CD14-positive monocyte (primary cell): ENCODE results near the gene DNAH10. TPM values are rescaled to one million over a fixed set of nuclear protein-coding genes. Genes with fewer than 3 reads are reported as not detected.

Experiments
- DNase-seq, 3 donors: peaks; one replicate each; pipeline ENCODE4 v3.0.0-alpha.2; 2011 to 2022
- H2AFZ ChIP-seq: 2 replicates; pipeline ENCODE4 v1.6.0; 2012; ENCODE audit warnings: mild to moderate bottlenecking, low read depth, low read length, inconsistent platforms; ENCODE audit not compliant: insufficient read depth, poor library complexity, severe bottlenecking
- H3K27ac ChIP-seq, 2 donors: 1 replicate in 1 of 2; 2 replicates in 1 of 2; pipeline ENCODE4 v1.5.1; 2012 to 2013; ENCODE audit warnings: low read length in 2 of 2, control low read depth in 1 of 2, inconsistent platforms in 1 of 2, low read depth in 1 of 2, mild to moderate bottlenecking in 1 of 2
- H3K27me3 ChIP-seq, 2 donors: one replicate each; pipeline versions ENCODE4 v1.6.0 to v1.6.1; 2011 to 2013; ENCODE audit warnings: low read length in 2 of 2; ENCODE audit not compliant: control insufficient read depth in 2 of 2, insufficient read depth in 2 of 2
- H3K36me3 ChIP-seq, 2 donors: replicated peaks in 1 of 2; 1 replicate in 1 of 2; 2 replicates in 1 of 2; pipeline versions ENCODE4 v1.5.1 to v1.6.1; 2012 to 2013; ENCODE audit warnings: low read length in 2 of 2, control low read depth in 1 of 2, inconsistent platforms in 1 of 2, mild to moderate bottlenecking in 1 of 2; ENCODE audit not compliant: insufficient read depth in 2 of 2, control insufficient read depth in 1 of 2
- H3K4me1 ChIP-seq, 2 donors: 1 replicate in 1 of 2; 2 replicates in 1 of 2; pipeline versions ENCODE4 v1.5.1 to v1.6.1; 2012 to 2013; ENCODE audit warnings: low read length in 2 of 2, control low read depth in 1 of 2, inconsistent platforms in 1 of 2, mild to moderate bottlenecking in 1 of 2, moderate library complexity in 1 of 2; ENCODE audit not compliant: insufficient read depth in 2 of 2, control insufficient read depth in 1 of 2
- H3K4me2 ChIP-seq: replicated peaks from 2 replicates; pipeline ENCODE3; 2012; ENCODE audit warnings: low read length, moderate library complexity, mild to moderate bottlenecking; ENCODE audit not compliant: poor library complexity, severe bottlenecking; ENCODE audit errors: extremely low read depth
- H3K4me3 ChIP-seq, 3 experiments: fragments of 200-600 bp in 1 of 3; sonication (generic) in 1 of 3; replicated peaks in 1 of 3; 1 replicate in 2 of 3; 2 replicates in 1 of 3; pipeline ENCODE4 v1.5.1; 2011 to 2013; ENCODE audit warnings: low read length in 3 of 3, mild to moderate bottlenecking in 3 of 3, control low read depth in 2 of 3, low read depth in 2 of 3, inconsistent platforms in 1 of 3, moderate library complexity in 1 of 3
- H3K79me2 ChIP-seq: 2 replicates; pipeline ENCODE4 v1.6.0; 2012; ENCODE audit warnings: mild to moderate bottlenecking, control low read depth, inconsistent platforms, low read length, moderate library complexity; ENCODE audit not compliant: insufficient read depth
- H3K9ac ChIP-seq: 2 replicates; pipeline ENCODE4 v1.6.0; 2017; ENCODE audit warnings: low read length, mild to moderate bottlenecking; ENCODE audit not compliant: insufficient read depth, poor library complexity, severe bottlenecking
- H3K9me3 ChIP-seq, 2 donors: replicated peaks in 1 of 2; 1 replicate in 1 of 2; 2 replicates in 1 of 2; pipeline versions ENCODE4 v1.5.1 to v1.6.1; 2012 to 2013; ENCODE audit warnings: low read length in 2 of 2, control low read depth in 1 of 2; ENCODE audit not compliant: control insufficient read depth in 1 of 2, insufficient read depth in 1 of 2
- H4K20me1 ChIP-seq: 2 replicates; pipeline ENCODE4 v1.6.0; 2012; ENCODE audit warnings: mild to moderate bottlenecking, low read length, control low read depth, moderate library complexity; ENCODE audit not compliant: insufficient read depth
- H3K27ac Mint-ChIP-seq, 7 donors: one replicate each; pipeline ENCODE4 v1.8.0; 2020; ENCODE audit warnings: mild to moderate bottlenecking in 7 of 7, mixed read lengths in 7 of 7, moderate library complexity in 6 of 7, inconsistent platforms in 2 of 7
- H3K27me3 Mint-ChIP-seq, 3 donors: one replicate each; pipeline ENCODE4 v1.8.0; 2021 to 2022; ENCODE audit warnings: low read depth in 3 of 3, mild to moderate bottlenecking in 3 of 3, mixed read lengths in 3 of 3, moderate library complexity in 3 of 3, inconsistent platforms in 1 of 3
- H3K36me3 Mint-ChIP-seq, 2 donors: one replicate each; pipeline ENCODE4 v1.8.0; 2020; ENCODE audit warnings: mixed read lengths in 2 of 2, inconsistent platforms in 1 of 2, mild to moderate bottlenecking in 1 of 2
- H3K4me1 Mint-ChIP-seq: one replicate; pipeline ENCODE4 v1.8.0; 2020; ENCODE audit warnings: mild to moderate bottlenecking, mixed read lengths
- H3K4me3 Mint-ChIP-seq, 2 donors: one replicate each; pipeline ENCODE4 v1.8.0; 2020; ENCODE audit warnings: mild to moderate bottlenecking in 2 of 2, mixed read lengths in 2 of 2, moderate library complexity in 1 of 2
- H3K9me3 Mint-ChIP-seq, 7 donors: one replicate each; pipeline ENCODE4 v1.8.0; 2020 to 2022; ENCODE audit warnings: mixed read lengths in 7 of 7, mild to moderate bottlenecking in 6 of 7, moderate library complexity in 6 of 7, inconsistent platforms in 2 of 7
- WGBS: methylation state at CpG from one replicate; pipeline ENCODE4 v1.1.5; 2013; ENCODE audit warnings: missing lambda C conversion rate; ENCODE audit not compliant: insufficient coverage; 5-methylcytosine and 5-hydroxymethylcytosine counted together
- intact Hi-C, 2 donors: fragments of 100-400 bp; cut with micrococcal nuclease; formaldehyde crosslinking; loops; one replicate each; pipeline versions ENCODE4 v1.15.0 to v1.15.1; 2023
- polyA plus RNA-seq, 3 donors: library from polyadenylated mRNA; depleted of rRNA in 1 of 3; unstranded in 2 of 3; stranded (reverse) in 1 of 3; fragments of 300-500 nt in 2 of 3; fragments of >200 nt in 1 of 3; fragmentation: Illumina TruSeq in 2 of 3; gene quantifications; 1 replicate in 2 of 3; 2 replicates in 1 of 3; pipeline ENCODE4 v1.2.3, GENCODE V29; 2012 to 2021
- small RNA-seq: library from RNA; depleted of rRNA; stranded (forward); fragments of <200 nt; gene quantifications from one replicate; pipeline ENCODE3, GENCODE V24; 2012; ENCODE audit warnings: low read depth; ENCODE audit not compliant: insufficient read length
- TF ChIP-seq, protein P1 (sequence below): fragments of 200-600 bp; IDR thresholded peaks from one replicate; pipeline ENCODE4 v1.8.0; 2022; ENCODE audit warnings: antibody characterized with exemption, mild to moderate bottlenecking

Gene DNAH10
- polyA plus RNA-seq, 3 donors: not detected

DNA sequence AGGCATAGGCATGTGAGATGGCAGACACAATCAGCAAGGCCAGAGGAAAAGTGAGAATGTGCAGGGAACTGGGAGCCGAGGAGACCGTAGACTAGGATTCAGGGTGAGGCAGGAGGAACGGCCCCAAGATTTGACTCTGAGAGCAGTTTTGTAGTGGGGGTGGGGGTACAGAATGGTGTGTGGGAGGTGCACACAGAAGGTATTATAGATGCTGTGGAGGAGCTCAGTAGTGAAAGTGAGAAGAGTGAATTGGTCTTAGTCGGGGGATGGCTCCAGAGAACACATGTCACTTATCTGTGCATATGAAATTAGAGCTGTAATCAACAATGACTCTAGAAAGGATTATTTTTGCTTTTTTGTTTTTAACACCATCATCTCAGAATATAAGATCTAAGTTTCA is 222.8 kb downstream of the DNAH10 start:
- Histone ChIP-seq H3K27me3 (no peaks in the 10 kb centered on the region), H3K36me3 (peaks cover 16 to 33% of the 10 kb centered on the region in 2 donors), H3K79me2 (no peaks in the 10 kb centered on the region), H4K20me1 (no peaks in the 10 kb centered on the region), H3K27ac (no peak overlapping the region), H3K4me3 (no peak overlapping the region), H2AFZ (no peak overlapping the region), H3K9me3 (no peaks in the 10 kb centered on the region), H3K4me2 (no peak overlapping the region), H3K9ac (no peak overlapping the region), H3K4me1 (no peaks in the 10 kb centered on the region)
- H3K36me3 Mint-ChIP-seq: peaks cover 26 to 42% of the 10 kb centered on the region in 2 donors
- no peaks in the 10 kb centered on the region for H3K9me3 Mint-ChIP-seq
- peaks cover 9% of the 10 kb centered on the region for H3K4me1 Mint-ChIP-seq
- peaks cover 0 to 6% (median 0%) of the 10 kb centered on the region in 3 donors for H3K27me3 Mint-ChIP-seq
- no peak for DNase-seq
- no peak overlapping the region for H3K27ac Mint-ChIP-seq
- intact Hi-C loops: loop anchor here (2.0 to 5.0 kb wide), 2 partner anchors 78 to 82 kb away; no protein-coding TSS in a partner anchor
- no peak overlapping the region for H3K4me3 Mint-ChIP-seq
- TF ChIP-seq, protein P1, sequence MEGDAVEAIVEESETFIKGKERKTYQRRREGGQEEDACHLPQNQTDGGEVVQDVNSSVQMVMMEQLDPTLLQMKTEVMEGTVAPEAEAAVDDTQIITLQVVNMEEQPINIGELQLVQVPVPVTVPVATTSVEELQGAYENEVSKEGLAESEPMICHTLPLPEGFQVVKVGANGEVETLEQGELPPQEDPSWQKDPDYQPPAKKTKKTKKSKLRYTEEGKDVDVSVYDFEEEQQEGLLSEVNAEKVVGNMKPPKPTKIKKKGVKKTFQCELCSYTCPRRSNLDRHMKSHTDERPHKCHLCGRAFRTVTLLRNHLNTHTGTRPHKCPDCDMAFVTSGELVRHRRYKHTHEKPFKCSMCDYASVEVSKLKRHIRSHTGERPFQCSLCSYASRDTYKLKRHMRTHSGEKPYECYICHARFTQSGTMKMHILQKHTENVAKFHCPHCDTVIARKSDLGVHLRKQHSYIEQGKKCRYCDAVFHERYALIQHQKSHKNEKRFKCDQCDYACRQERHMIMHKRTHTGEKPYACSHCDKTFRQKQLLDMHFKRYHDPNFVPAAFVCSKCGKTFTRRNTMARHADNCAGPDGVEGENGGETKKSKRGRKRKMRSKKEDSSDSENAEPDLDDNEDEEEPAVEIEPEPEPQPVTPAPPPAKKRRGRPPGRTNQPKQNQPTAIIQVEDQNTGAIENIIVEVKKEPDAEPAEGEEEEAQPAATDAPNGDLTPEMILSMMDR: no peak
- 100% methylated on average over 3 of the region's 4 CpGs for WGBS

Small RNAs within 50 kb of the gene (small RNA-seq; reads per million reads assigned to genes)
- gene AC068790.4 (not detected), gene AC068790.6 (not detected)

Other genes with a start within 250 kb of the DNAH10 start
- gene RILPL1, start 228.6 kb upstream of the DNAH10 start, polyA plus RNA-seq: 1 to 10 TPM in 1 of 3 donors, not detected in 2; 1.2 TPM
- gene TMED2, start 177.7 kb upstream of the DNAH10 start, polyA plus RNA-seq: 100 to 1,000 TPM in 2 of 3 donors, 10 to 100 TPM in 1; 43.0 to 351 (median 323) TPM
- gene DDX55, start 160.2 kb upstream of the DNAH10 start, polyA plus RNA-seq: 10 to 100 TPM in 1 of 3 donors, 1 to 10 TPM in 2; 6.6 to 32.9 (median 8.8) TPM
- gene EIF2B1, start 128.6 kb upstream of the DNAH10 start, polyA plus RNA-seq: 10 to 100 TPM; 55.7 to 73.4 (median 69.3) TPM
- 10 to 100 TPM in 2 of 3 donors, 1 to 10 TPM in 1; 8.2 to 21.7 (median 12.3) TPM for gene GTF2H3, start 128.5 kb upstream of the DNAH10 start, polyA plus RNA-seq
- gene TCTN2, start 91.2 kb upstream of the DNAH10 start, polyA plus RNA-seq: 1 to 10 TPM in 1 of 3 donors, under 1 TPM in 1, not detected in 1; 0.24 to 1.1 TPM
- 10 to 100 TPM; 11.5 to 16.9 (median 14.4) TPM for gene ATP6V0A2, start 49.9 kb upstream of the DNAH10 start, polyA plus RNA-seq
- gene CCDC92, start 210.5 kb downstream of the DNAH10 start, polyA plus RNA-seq: 10 to 100 TPM in 1 of 3 donors, 1 to 10 TPM in 2; 4.4 to 11.6 (median 5.5) TPM
- 10 to 100 TPM in 1 of 3 donors, 1 to 10 TPM in 2; 1.5 to 20.9 (median 2.7) TPM for gene ZNF664, start 210.9 kb downstream of the DNAH10 start, polyA plus RNA-seq